C4-2B (cell line): Measurements from ENCODE around the gene DNAH8.
"Not testable (repeated sequence)": the region's sequence is repeated elsewhere in the genome, so short reads cannot be mapped to it uniquely, and the experiment has no call there.

ENCODE experiments used
- H3K27ac ChIP-seq: fragments of 450-650 bp; 2 replicates; pipeline ENCODE4 v1.5.1; 2017
- CTCF ChIP-seq: fragments of 450-650 bp; conservative IDR thresholded peaks from 2 replicates; pipeline ENCODE4 v1.5.1; 2017; ENCODE audit warnings: mild to moderate bottlenecking
- ZFX ChIP-seq: fragments of 450-650 bp; IDR thresholded peaks from 2 replicates; pipeline ENCODE4 v1.6.1; 2017

Gene DNAH8

GRCh38 chr6:38867726-38868125, 152.6 kb downstream of the DNAH8 start:
- no peak overlapping the region for H3K27ac ChIP-seq
- TF ChIP-seq ZFX (no peak), CTCF (no peak)

- peak overlapping the region; percentile 14; the same call in 1 of the 2 replicates for H3K27ac ChIP-seq
Measured at GRCh38 chr6:38871741-38872568, 156.8 kb downstream of the DNAH8 start.

GRCh38 chr6:38873001-38873400, 157.9 kb downstream of the DNAH8 start:
- TF ChIP-seq ZFX (no peak), CTCF (no peak)

More at GRCh38 chr6:38871741-38872568, 156.8 kb downstream of the DNAH8 start:
- TF ChIP-seq ZFX (no peak), CTCF (peak; percentile 98)

GRCh38 chr6:38873816-38874215, 158.7 kb downstream of the DNAH8 start:
- H3K27ac ChIP-seq = not testable (repeated sequence)

More at GRCh38 chr6:38873001-38873400, 157.9 kb downstream of the DNAH8 start:
- no peak overlapping the region for H3K27ac ChIP-seq

- TF ChIP-seq ZFX = no peak
- TF ChIP-seq CTCF = no peak
- H3K27ac ChIP-seq = no peak overlapping the region
Measured at GRCh38 chr6:38876475-38876874, 161.4 kb downstream of the DNAH8 start.

- TF ChIP-seq CTCF (no peak), ZFX (no peak)
- H3K27ac ChIP-seq = no peak overlapping the region
Measured at GRCh38 chr6:38877721-38878120, 162.6 kb downstream of the DNAH8 start.

GRCh38 chr6:38882157-38882556, 167.0 kb downstream of the DNAH8 start:
- no peak for TF ChIP-seq ZFX
- no peak for TF ChIP-seq CTCF
- no peak overlapping the region for H3K27ac ChIP-seq

GRCh38 chr6:38897507-38897906, 182.4 kb downstream of the DNAH8 start:
- H3K27ac ChIP-seq = no peak overlapping the region
- TF ChIP-seq ZFX (no peak), CTCF (no peak)
